WTC11 (cell line): ENCODE measurements around the gene GPR50. TPM values are rescaled to one million over a fixed set of nuclear protein-coding genes. Genes with fewer than 3 reads are reported as not detected.
A peak's percentile ranks its signal among the peaks of the same experiment; 100 is the strongest.

Source experiments
- ATAC-seq: fragments of 200-7000 bp; cut with Tn5 transposase; 2 replicates; pipeline ENCODE4 v1.10.0; 2021; ENCODE audit warnings: mild to moderate bottlenecking, moderate library complexity
- CTCF ChIA-PET: fragments of 300-600 bp; sonication (Branson Sonifier 250); formaldehyde crosslinking; loops from one replicate; lab custom pipeline; 2021; ENCODE audit warnings: antibody characterized with exemption; lab: Charles Lee
- POLR2A ChIA-PET: fragments of 350-600 bp; sonication (Branson Sonifier 250); formaldehyde crosslinking; loops from one replicate; lab custom pipeline; 2021; ENCODE audit warnings: antibody characterized with exemption; lab: Charles Lee
- DNase-seq: peaks from one replicate; pipeline ENCODE4 v3.0.0; 2021; ENCODE audit warnings: low spot score
- H3K27ac Mint-ChIP-seq: 2 replicates; pipeline ENCODE4 v1.8.0; 2021; ENCODE audit warnings: mixed read lengths
- H3K27me3 Mint-ChIP-seq: 2 replicates; pipeline ENCODE4 v1.8.0; 2021; ENCODE audit warnings: low read depth, mild to moderate bottlenecking, moderate library complexity, mixed read lengths
- H3K36me3 Mint-ChIP-seq: 2 replicates; pipeline ENCODE4 v1.8.0; 2021; ENCODE audit warnings: mixed read lengths
- H3K4me1 Mint-ChIP-seq: 2 replicates; pipeline ENCODE4 v1.8.0; 2022; ENCODE audit warnings: mixed read lengths
- H3K4me3 Mint-ChIP-seq: 2 replicates; pipeline ENCODE4 v1.8.0; 2021; ENCODE audit warnings: mild to moderate bottlenecking, moderate library complexity, mixed read lengths
- H3K9me3 Mint-ChIP-seq: 2 replicates; pipeline ENCODE4 v1.8.0; 2021; ENCODE audit warnings: mixed read lengths
- MYBL2 ChIP-seq: sonication (generic); formaldehyde crosslinking; IDR thresholded peaks from 2 replicates; pipeline ENCODE4 v1.8.1; 2023; ENCODE audit warnings: mild to moderate bottlenecking, moderate library complexity, missing genetic modification reagents
- OVOL2 ChIP-seq: fragments of 250-450 bp; sonication (Bioruptor Pico); IDR thresholded peaks from 2 replicates; pipeline ENCODE4 v1.9.0; 2021; ENCODE audit warnings: mild to moderate bottlenecking, borderline replicate concordance
- PRRX2 ChIP-seq: fragments of 250-450 bp; sonication (Bioruptor Pico); IDR thresholded peaks from 2 replicates; pipeline ENCODE4 v1.8.0; 2021; ENCODE audit warnings: mild to moderate bottlenecking
- SOX15 ChIP-seq: fragments of 250-450 bp; sonication (Bioruptor Pico); IDR thresholded peaks from 2 replicates; pipeline ENCODE4 v1.9.0; 2021; ENCODE audit warnings: mild to moderate bottlenecking
- TCF7 ChIP-seq: sonication (generic); formaldehyde crosslinking; IDR thresholded peaks from 2 replicates; pipeline ENCODE4 v1.8.0; 2022; ENCODE audit warnings: mild to moderate bottlenecking, low read depth, missing genetic modification reagents, moderate library complexity
- TP53 ChIP-seq: sonication (generic); formaldehyde crosslinking; IDR thresholded peaks from 2 replicates; pipeline ENCODE4 v1.8.1; 2023; ENCODE audit warnings: mild to moderate bottlenecking, missing genetic modification reagents
- ZNF263 ChIP-seq: sonication (generic); formaldehyde crosslinking; IDR thresholded peaks from 2 replicates; pipeline ENCODE4 v1.8.1; 2022; ENCODE audit warnings: low read depth, mild to moderate bottlenecking, moderate library complexity, missing genetic modification reagents
- total RNA-seq: library from RNA; stranded (reverse); gene quantifications from 3 replicates; pipeline ENCODE4 v1.2.3, GENCODE V29; 2021
- TF ChIP-seq, protein P1 (sequence below): sonication (generic); formaldehyde crosslinking; IDR thresholded peaks from 2 replicates; pipeline ENCODE4 v1.8.1; 2022; ENCODE audit warnings: missing genetic modification reagents, borderline replicate concordance
- TF ChIP-seq, protein P2 (sequence below): fragments of 250-450 bp; sonication (Bioruptor Pico); IDR thresholded peaks from 2 replicates; pipeline ENCODE4 v1.9.0; 2021; ENCODE audit warnings: mild to moderate bottlenecking
- TF ChIP-seq, protein P3 (sequence below): sonication (generic); formaldehyde crosslinking; IDR thresholded peaks from 2 replicates; pipeline ENCODE4 v1.8.1; 2022; ENCODE audit warnings: mild to moderate bottlenecking, moderate library complexity, missing genetic modification reagents
- TF ChIP-seq, protein P4 (sequence below): sonication (generic); formaldehyde crosslinking; IDR thresholded peaks from 2 replicates; pipeline ENCODE4 v1.8.0; 2022; ENCODE audit warnings: missing genetic modification reagents
- TF ChIP-seq, protein P5 (sequence below): sonication (generic); formaldehyde crosslinking; IDR thresholded peaks from 2 replicates; pipeline ENCODE4 v1.8.0; 2023; ENCODE audit warnings: mild to moderate bottlenecking, missing genetic modification reagents
- TF ChIP-seq, protein P6 (sequence below): sonication (generic); formaldehyde crosslinking; IDR thresholded peaks from 2 replicates; pipeline ENCODE4 v1.8.0; 2022; ENCODE audit warnings: mild to moderate bottlenecking, missing genetic modification reagents

GPR50 gene
- total RNA-seq, 1 experiment from 2014 or later: 12.0 TPM

DNA sequence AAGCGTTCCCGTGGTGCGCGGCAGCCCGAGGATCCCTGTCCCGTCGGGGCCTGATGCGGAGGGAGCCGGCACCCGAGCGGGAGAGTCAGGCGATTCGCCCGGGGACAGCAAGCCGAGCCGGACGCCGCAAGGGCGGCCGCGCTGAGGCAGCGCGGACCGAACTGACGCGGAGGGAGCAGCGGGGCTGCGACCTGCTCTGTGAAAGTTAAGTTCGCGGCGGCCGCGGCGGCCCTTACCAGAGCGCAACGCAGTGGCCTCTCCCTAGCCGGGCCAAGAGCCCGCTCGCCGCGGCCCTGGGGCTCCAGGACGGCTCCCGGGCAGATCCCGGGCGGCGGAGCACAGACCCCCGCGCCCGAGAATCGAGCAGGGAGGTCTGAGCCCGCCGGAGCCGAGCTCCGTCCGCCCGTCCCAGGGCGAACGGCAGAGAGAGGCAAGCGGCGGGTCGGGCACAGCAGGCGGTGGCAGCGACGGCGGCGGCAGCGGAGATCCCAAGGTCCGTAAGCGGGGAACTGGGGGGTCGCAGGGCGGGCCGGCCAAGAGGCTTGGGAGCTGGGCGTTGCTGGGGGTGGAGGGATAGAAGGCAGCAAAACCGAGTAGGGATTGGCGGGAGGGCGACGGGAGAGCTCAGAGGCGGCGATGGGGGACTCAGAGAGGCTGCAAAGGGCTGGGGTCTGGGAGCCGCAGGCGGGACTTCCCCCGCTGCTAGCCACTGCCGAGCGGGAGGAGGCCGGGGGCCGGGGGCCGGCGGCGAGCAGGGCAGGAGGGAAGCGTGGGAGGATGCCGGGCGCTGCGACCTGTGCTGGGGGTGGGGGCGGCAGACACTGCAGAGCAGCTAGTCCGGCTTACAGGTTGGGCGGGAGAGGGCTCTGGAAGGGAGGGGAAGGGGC lies 1.0 kb downstream of the GPR50 start:
- peaks cover 81% of the 10 kb centered on the region for H3K27me3 Mint-ChIP-seq
- TF ChIP-seq, protein P1, sequence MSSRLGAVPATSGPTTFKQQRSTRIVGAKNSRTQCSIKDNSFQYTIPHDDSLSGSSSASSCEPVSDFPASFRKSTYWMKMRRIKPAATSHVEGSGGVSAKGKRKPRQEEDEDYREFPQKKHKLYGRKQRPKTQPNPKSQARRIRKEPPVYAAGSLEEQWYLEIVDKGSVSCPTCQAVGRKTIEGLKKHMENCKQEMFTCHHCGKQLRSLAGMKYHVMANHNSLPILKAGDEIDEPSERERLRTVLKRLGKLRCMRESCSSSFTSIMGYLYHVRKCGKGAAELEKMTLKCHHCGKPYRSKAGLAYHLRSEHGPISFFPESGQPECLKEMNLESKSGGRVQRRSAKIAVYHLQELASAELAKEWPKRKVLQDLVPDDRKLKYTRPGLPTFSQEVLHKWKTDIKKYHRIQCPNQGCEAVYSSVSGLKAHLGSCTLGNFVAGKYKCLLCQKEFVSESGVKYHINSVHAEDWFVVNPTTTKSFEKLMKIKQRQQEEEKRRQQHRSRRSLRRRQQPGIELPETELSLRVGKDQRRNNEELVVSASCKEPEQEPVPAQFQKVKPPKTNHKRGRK (CRISPR knock-in tag): no peak
- TF ChIP-seq ZNF263: no peak
- TF ChIP-seq MYBL2 (CRISPR knock-in tag): 0 out of 2 replicates have a peak, but pooled peaks have one; percentile 16
- TF ChIP-seq, protein P2, sequence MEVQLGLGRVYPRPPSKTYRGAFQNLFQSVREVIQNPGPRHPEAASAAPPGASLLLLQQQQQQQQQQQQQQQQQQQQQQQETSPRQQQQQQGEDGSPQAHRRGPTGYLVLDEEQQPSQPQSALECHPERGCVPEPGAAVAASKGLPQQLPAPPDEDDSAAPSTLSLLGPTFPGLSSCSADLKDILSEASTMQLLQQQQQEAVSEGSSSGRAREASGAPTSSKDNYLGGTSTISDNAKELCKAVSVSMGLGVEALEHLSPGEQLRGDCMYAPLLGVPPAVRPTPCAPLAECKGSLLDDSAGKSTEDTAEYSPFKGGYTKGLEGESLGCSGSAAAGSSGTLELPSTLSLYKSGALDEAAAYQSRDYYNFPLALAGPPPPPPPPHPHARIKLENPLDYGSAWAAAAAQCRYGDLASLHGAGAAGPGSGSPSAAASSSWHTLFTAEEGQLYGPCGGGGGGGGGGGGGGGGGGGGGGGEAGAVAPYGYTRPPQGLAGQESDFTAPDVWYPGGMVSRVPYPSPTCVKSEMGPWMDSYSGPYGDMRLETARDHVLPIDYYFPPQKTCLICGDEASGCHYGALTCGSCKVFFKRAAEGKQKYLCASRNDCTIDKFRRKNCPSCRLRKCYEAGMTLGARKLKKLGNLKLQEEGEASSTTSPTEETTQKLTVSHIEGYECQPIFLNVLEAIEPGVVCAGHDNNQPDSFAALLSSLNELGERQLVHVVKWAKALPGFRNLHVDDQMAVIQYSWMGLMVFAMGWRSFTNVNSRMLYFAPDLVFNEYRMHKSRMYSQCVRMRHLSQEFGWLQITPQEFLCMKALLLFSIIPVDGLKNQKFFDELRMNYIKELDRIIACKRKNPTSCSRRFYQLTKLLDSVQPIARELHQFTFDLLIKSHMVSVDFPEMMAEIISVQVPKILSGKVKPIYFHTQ (CRISPR knock-in tag): no peak
- no peak for TF ChIP-seq TP53 (CRISPR knock-in tag)
- peaks cover 22% of the 10 kb centered on the region for H3K4me1 Mint-ChIP-seq
- H3K9me3 Mint-ChIP-seq: no peaks in the 10 kb centered on the region
- DNase-seq: peak; percentile 54
- peak overlapping the region; percentile 83 for H3K4me3 Mint-ChIP-seq
- ATAC-seq: peak; percentile 56
- H3K36me3 Mint-ChIP-seq: peaks cover 6% of the 10 kb centered on the region
- CTCF ChIA-PET: interaction anchor here (1.3 to 4.5 kb wide), 2 partner anchors 62 to 182 kb away, joined by 3 to 56 read pairs; no protein-coding TSS in a partner anchor
- POLR2A ChIA-PET: interaction anchor here (1.0 kb wide), 1 partner anchor 183 kb away, joined by 6 read pairs; no protein-coding TSS in a partner anchor
- no peak overlapping the region for H3K27ac Mint-ChIP-seq

DNA sequence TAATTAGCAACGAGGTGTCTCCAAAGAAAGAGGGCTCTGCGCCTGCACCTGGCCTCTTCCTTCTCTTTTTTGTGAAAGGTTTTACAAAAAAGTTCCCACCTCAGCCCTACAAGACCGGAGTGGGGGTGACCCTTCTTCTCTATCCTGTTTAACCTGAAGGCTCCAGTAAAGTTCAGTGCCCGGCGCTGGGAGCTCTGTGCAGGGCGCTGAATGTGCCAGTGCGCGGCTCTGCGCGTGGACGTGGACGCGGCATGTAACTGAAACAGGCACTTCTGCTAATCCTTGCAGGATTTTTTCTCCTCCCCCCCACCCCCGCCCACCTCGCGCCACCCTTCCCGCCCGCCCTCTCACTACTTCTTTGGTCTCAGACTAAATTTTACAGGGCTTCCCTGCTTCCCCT lies 2.4 kb downstream of the GPR50 start:
- peaks cover 6% of the 10 kb centered on the region for H3K36me3 Mint-ChIP-seq
- peaks cover 72% of the 10 kb centered on the region for H3K27me3 Mint-ChIP-seq
- H3K4me3 Mint-ChIP-seq: peak overlapping the region; percentile 83
- TF ChIP-seq, protein P3, sequence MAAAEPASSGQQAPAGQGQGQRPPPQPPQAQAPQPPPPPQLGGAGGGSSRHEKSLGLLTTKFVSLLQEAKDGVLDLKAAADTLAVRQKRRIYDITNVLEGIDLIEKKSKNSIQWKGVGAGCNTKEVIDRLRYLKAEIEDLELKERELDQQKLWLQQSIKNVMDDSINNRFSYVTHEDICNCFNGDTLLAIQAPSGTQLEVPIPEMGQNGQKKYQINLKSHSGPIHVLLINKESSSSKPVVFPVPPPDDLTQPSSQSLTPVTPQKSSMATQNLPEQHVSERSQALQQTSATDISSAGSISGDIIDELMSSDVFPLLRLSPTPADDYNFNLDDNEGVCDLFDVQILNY (CRISPR knock-in tag): no peak
- TF ChIP-seq OVOL2 (CRISPR knock-in tag): no peak
- TF ChIP-seq, protein P4, sequence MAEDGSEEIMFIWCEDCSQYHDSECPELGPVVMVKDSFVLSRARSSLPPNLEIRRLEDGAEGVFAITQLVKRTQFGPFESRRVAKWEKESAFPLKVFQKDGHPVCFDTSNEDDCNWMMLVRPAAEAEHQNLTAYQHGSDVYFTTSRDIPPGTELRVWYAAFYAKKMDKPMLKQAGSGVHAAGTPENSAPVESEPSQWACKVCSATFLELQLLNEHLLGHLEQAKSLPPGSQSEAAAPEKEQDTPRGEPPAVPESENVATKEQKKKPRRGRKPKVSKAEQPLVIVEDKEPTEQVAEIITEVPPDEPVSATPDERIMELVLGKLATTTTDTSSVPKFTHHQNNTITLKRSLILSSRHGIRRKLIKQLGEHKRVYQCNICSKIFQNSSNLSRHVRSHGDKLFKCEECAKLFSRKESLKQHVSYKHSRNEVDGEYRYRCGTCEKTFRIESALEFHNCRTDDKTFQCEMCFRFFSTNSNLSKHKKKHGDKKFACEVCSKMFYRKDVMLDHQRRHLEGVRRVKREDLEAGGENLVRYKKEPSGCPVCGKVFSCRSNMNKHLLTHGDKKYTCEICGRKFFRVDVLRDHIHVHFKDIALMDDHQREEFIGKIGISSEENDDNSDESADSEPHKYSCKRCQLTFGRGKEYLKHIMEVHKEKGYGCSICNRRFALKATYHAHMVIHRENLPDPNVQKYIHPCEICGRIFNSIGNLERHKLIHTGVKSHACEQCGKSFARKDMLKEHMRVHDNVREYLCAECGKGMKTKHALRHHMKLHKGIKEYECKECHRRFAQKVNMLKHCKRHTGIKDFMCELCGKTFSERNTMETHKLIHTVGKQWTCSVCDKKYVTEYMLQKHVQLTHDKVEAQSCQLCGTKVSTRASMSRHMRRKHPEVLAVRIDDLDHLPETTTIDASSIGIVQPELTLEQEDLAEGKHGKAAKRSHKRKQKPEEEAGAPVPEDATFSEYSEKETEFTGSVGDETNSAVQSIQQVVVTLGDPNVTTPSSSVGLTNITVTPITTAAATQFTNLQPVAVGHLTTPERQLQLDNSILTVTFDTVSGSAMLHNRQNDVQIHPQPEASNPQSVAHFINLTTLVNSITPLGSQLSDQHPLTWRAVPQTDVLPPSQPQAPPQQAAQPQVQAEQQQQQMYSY (CRISPR knock-in tag): no peak
- TF ChIP-seq, protein P5, sequence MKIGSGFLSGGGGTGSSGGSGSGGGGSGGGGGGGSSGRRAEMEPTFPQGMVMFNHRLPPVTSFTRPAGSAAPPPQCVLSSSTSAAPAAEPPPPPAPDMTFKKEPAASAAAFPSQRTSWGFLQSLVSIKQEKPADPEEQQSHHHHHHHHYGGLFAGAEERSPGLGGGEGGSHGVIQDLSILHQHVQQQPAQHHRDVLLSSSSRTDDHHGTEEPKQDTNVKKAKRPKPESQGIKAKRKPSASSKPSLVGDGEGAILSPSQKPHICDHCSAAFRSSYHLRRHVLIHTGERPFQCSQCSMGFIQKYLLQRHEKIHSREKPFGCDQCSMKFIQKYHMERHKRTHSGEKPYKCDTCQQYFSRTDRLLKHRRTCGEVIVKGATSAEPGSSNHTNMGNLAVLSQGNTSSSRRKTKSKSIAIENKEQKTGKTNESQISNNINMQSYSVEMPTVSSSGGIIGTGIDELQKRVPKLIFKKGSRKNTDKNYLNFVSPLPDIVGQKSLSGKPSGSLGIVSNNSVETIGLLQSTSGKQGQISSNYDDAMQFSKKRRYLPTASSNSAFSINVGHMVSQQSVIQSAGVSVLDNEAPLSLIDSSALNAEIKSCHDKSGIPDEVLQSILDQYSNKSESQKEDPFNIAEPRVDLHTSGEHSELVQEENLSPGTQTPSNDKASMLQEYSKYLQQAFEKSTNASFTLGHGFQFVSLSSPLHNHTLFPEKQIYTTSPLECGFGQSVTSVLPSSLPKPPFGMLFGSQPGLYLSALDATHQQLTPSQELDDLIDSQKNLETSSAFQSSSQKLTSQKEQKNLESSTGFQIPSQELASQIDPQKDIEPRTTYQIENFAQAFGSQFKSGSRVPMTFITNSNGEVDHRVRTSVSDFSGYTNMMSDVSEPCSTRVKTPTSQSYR (CRISPR knock-in tag): no peak
- TF ChIP-seq PRRX2 (CRISPR knock-in tag): no peak
- TF ChIP-seq TP53 (CRISPR knock-in tag): no peak
- TF ChIP-seq SOX15 (CRISPR knock-in tag): no peak
- TF ChIP-seq, protein P6, sequence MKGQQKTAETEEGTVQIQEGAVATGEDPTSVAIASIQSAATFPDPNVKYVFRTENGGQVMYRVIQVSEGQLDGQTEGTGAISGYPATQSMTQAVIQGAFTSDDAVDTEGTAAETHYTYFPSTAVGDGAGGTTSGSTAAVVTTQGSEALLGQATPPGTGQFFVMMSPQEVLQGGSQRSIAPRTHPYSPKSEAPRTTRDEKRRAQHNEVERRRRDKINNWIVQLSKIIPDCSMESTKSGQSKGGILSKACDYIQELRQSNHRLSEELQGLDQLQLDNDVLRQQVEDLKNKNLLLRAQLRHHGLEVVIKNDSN (CRISPR knock-in tag): no peak
- no peak for TF ChIP-seq TCF7 (CRISPR knock-in tag)
- no peak for ATAC-seq
- H3K9me3 Mint-ChIP-seq: no peaks in the 10 kb centered on the region
- CTCF ChIA-PET: interaction anchor here (4.5 kb wide), 1 partner anchor 180 kb away, joined by 56 read pairs; no protein-coding TSS in a partner anchor
- peaks cover 34% of the 10 kb centered on the region for H3K4me1 Mint-ChIP-seq
- no peak for DNase-seq
- H3K27ac Mint-ChIP-seq: no peak overlapping the region
- POLR2A ChIA-PET: no interaction called here
